BJ (cell line): ENCODE measurements around the gene AK5. TPM values are rescaled to one million over a fixed set of nuclear protein-coding genes. Genes with fewer than 3 reads are reported as not detected.

Source experiments
- CTCF ChIA-PET: fragments of 350-600 bp; formaldehyde crosslinking; extraction: SDS; loops from one replicate; lab custom pipeline; 2021; ENCODE audit warnings: antibody characterized with exemption, inconsistent platforms; lab: Yijun Ruan, JAX
- POLR2A ChIA-PET: fragments of 300-600 bp; sonication (Branson Sonifier 250); formaldehyde crosslinking; extraction: SDS; loops from one replicate; lab custom pipeline; 2021; ENCODE audit warnings: antibody characterized with exemption; lab: Charles Lee
- DNase-seq: peaks from one replicate; pipeline ENCODE4 v3.0.0-alpha.2; 2011; ENCODE audit warnings: low read depth
- H3K27me3 ChIP-seq: 2 replicates; pipeline ENCODE4 v1.6.0; 2011; ENCODE audit warnings: low read length; ENCODE audit not compliant: control insufficient read depth, insufficient read depth
- H3K36me3 ChIP-seq: 2 replicates; pipeline ENCODE4 v1.5.1; 2011; ENCODE audit warnings: low read length; ENCODE audit not compliant: control insufficient read depth, insufficient read depth
- H3K4me3 ChIP-seq: 2 replicates; pipeline ENCODE4 v1.5.1; 2011; ENCODE audit warnings: low read depth, mild to moderate bottlenecking, control low read depth, low read length
- CTCF ChIP-seq: IDR thresholded peaks from 2 replicates; pipeline ENCODE4 v1.5.1; 2011; ENCODE audit warnings: low read depth, mild to moderate bottlenecking, control low read depth, inconsistent platforms, low read length, moderate library complexity; ENCODE audit not compliant: insufficient read depth
- polyA plus RNA-seq: library from polyadenylated mRNA; depleted of rRNA; stranded (reverse); fragments of >200 nt; gene quantifications from 2 replicates; pipeline ENCODE4 v1.2.3, GENCODE V29; 2011

The AK5 gene
- polyA plus RNA-seq, 1 experiment: 7.8 TPM

GRCh38 chr1:77550135-77550534 lies 268.3 kb downstream of the AK5 start:
- no peak for TF ChIP-seq CTCF
- DNase-seq: no peak
- no peak overlapping the region for H3K4me3 ChIP-seq
- POLR2A ChIA-PET: no interaction called here
- no peaks in the 10 kb centered on the region for H3K27me3 ChIP-seq
- H3K36me3 ChIP-seq: no peaks in the 10 kb centered on the region
- CTCF ChIA-PET: interaction anchor here (0.8 kb wide), 1 partner anchor 35 kb away, joined by 5 read pairs; no protein-coding TSS in a partner anchor

GRCh38 chr1:77552626-77553025 lies 270.8 kb downstream of the AK5 start:
- no peak for DNase-seq
- POLR2A ChIA-PET: no interaction called here

GRCh38 chr1:77553568-77554291 lies 271.9 kb downstream of the AK5 start:
- Histone ChIP-seq H3K4me3 (no peak overlapping the region), H3K27me3 (no peaks in the 10 kb centered on the region), H3K36me3 (no peaks in the 10 kb centered on the region; the same call in 1 of the 2 replicates)
- POLR2A ChIA-PET: no interaction called here
- no peak for TF ChIP-seq CTCF
- CTCF ChIA-PET: interaction anchor here (1.4 kb wide), 1 partner anchor 9 kb away, joined by 4 read pairs; no protein-coding TSS in a partner anchor
- no peak for DNase-seq

More at GRCh38 chr1:77552626-77553025, 270.8 kb downstream of the AK5 start:
- TF ChIP-seq CTCF: no peak
- H3K4me3 ChIP-seq: no peak overlapping the region
- H3K36me3 ChIP-seq: no peaks in the 10 kb centered on the region
- CTCF ChIA-PET: no interaction called here
- H3K27me3 ChIP-seq: no peaks in the 10 kb centered on the region

- Histone ChIP-seq H3K4me3 (no peak overlapping the region), H3K36me3 (no peaks in the 10 kb centered on the region; the same call in 1 of the 2 replicates), H3K27me3 (no peaks in the 10 kb centered on the region)
- TF ChIP-seq CTCF: no peak
- DNase-seq: no peak
- ChIA-PET POLR2A (no interaction called here), CTCF (interaction anchor here (1.3 kb wide), 1 partner anchor 23 kb away, joined by 4 read pairs; no protein-coding TSS in a partner anchor)
These were observed 274.2 kb downstream of the AK5 start for GRCh38 chr1:77556045-77556444.

- no peak overlapping the region for H3K4me3 ChIP-seq
- H3K36me3 ChIP-seq: no peaks in the 10 kb centered on the region; the same call in 1 of the 2 replicates
- ChIA-PET POLR2A (no interaction called here), CTCF (interaction anchor here (0.7 kb wide), 1 partner anchor 10 kb away, joined by 3 read pairs; no protein-coding TSS in a partner anchor)
- H3K27me3 ChIP-seq: no peaks in the 10 kb centered on the region
- no peak for DNase-seq
- TF ChIP-seq CTCF: no peak
These were observed 275.2 kb downstream of the AK5 start for GRCh38 chr1:77557053-77557452.
